Esophagus (tissue), 2 donors: ENCODE measurements around the gene GNAZ. TPM values are rescaled to one million over a fixed set of nuclear protein-coding genes. Genes with fewer than 3 reads are reported as not detected.
A peak's percentile ranks its signal among the peaks of the same experiment; 100 is the strongest.

Experiments
- H3K27ac ChIP-seq, 2 donors: one replicate each; pipeline ENCODE4 v1.5.1; 2013; ENCODE audit warnings: low read depth in 2 of 2, mild to moderate bottlenecking in 2 of 2, inconsistent platforms in 1 of 2, low read length in 1 of 2, moderate library complexity in 1 of 2
- H3K27me3 ChIP-seq, 2 donors: one replicate each; pipeline ENCODE4 v1.6.1; 2013; ENCODE audit warnings: low read length in 2 of 2, control low read depth in 1 of 2, mild to moderate bottlenecking in 1 of 2; ENCODE audit not compliant: insufficient read depth in 2 of 2, control insufficient read depth in 1 of 2
- H3K36me3 ChIP-seq, 2 donors: one replicate each; pipeline ENCODE4 v1.6.1; 2013; ENCODE audit warnings: low read length in 1 of 2; ENCODE audit not compliant: control insufficient read depth in 2 of 2, insufficient read depth in 2 of 2
- H3K4me1 ChIP-seq, 2 donors: one replicate each; pipeline ENCODE4 v1.6.1; 2013; ENCODE audit warnings: low read length in 1 of 2; ENCODE audit not compliant: control insufficient read depth in 2 of 2, insufficient read depth in 2 of 2
- H3K4me3 ChIP-seq, 2 donors: one replicate each; pipeline ENCODE4 v1.5.1; 2013; ENCODE audit warnings: low read length in 2 of 2, mild to moderate bottlenecking in 2 of 2, low read depth in 1 of 2, moderate library complexity in 1 of 2
- H3K9me3 ChIP-seq, 2 donors: one replicate each; pipeline ENCODE4 v1.6.1; 2013; ENCODE audit warnings: mild to moderate bottlenecking in 2 of 2, low read depth in 1 of 2, low read length in 1 of 2, moderate library complexity in 1 of 2; ENCODE audit not compliant: control insufficient read depth in 2 of 2, insufficient read depth in 1 of 2
- WGBS, 2 donors: extraction: QIAGEN DNeasy Blood & Tissue Kit; methylation state at CpG; one replicate each; pipeline ENCODE4 v1.1.7; 2013; 5-methylcytosine and 5-hydroxymethylcytosine counted together
- polyA plus RNA-seq, 2 donors: library from polyadenylated mRNA; stranded (reverse); fragments of 200-250 nt; gene quantifications; one replicate each; pipeline ENCODE4 v1.2.3, GENCODE V29; 2013
- donor health status: healthy with polysubstance abuse.
- donor health status: Bipolar disorder and iron deficiency.

The GNAZ gene
- polyA plus RNA-seq, 2 donors = 0.83 to 1.6 TPM

DNA sequence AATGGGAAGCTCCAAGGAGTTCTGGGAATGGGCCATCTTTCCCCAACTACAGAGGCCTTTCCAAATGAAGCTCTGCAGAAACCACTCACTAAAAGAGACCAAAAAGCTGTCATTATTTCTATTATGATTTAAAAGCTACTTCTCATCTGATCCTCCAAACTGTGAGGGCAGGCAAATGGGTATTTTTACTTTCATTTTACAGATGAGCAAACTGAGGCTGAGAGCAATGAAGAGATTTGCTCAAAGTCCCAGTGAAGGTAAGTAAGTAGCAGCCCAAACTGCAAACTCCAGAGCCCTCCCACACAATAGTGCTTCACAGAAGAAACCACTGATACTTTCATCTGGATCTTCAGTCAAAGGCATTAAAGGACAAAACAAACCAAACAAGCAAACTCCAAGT lies 70.1 kb downstream of the GNAZ start:
- peaks cover 4 to 7% of the 10 kb centered on the region in 2 donors for H3K4me1 ChIP-seq
- no peaks in the 10 kb centered on the region for H3K36me3 ChIP-seq
- no peak overlapping the region for H3K27ac ChIP-seq
- no peak overlapping the region for H3K4me3 ChIP-seq
- no peaks in the 10 kb centered on the region for H3K27me3 ChIP-seq
- H3K9me3 ChIP-seq = no peaks in the 10 kb centered on the region

DNA sequence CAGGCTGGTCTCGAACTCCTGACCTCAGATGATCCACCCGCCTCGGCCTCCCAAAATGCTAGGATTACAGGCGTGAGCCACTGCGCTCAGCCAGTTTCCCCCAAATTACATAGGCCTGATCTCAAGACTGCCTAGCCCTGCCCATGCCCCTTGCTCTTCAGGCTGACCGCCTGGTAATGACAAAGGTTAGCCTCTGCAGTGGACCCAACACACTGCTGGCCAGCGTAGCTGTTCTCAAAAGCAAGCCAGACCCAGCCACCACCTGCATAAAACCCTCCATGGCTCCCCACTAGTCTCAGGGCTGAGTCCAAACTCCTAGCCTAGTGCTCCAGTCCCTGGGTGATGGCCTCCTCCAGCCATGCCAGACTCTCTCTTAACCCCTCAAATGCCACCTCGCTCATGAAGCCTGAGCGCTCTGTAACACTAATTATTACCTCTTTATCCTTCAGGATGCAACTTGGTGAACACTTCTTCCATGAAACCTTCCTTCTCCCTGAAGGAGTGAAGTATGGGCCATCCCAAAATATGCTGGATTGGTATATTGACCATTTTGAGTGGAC lies 72.3 kb downstream of the GNAZ start:
- WGBS, 2 donors = 69 to 76% methylated on average over 8 to 9 of the region's 9 CpGs
- Histone ChIP-seq H3K36me3 (no peaks in the 10 kb centered on the region), H3K4me1 (peaks cover 8 to 9% of the 10 kb centered on the region in 2 donors), H3K27me3 (no peaks in the 10 kb centered on the region), H3K27ac (no peak overlapping the region), H3K9me3 (no peaks in the 10 kb centered on the region), H3K4me3 (no peak overlapping the region)

DNA sequence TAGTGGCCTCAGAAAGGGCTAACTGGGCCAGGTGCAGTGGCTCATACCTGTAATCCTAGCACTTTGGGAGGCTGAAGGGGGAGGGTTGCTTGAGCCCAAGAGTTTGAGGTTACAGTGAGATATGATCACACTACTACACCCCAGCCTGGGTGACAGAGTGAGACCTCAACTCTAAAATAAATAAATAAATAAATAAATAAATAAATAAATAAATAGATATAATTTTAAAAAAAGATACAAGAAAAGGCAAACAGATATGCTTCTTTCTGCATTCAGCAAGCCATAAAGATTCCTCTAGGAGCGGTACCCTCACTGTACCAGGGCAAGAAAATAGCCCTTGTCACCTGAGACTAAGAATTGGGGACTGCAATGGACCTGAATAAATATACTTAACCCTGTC lies 72.8 kb downstream of the GNAZ start:
- Histone ChIP-seq H3K36me3 (no peaks in the 10 kb centered on the region), H3K4me3 (no peak overlapping the region), H3K4me1 (peaks cover 8 to 9% of the 10 kb centered on the region in 2 donors), H3K27ac (no peak overlapping the region), H3K9me3 (no peaks in the 10 kb centered on the region), H3K27me3 (no peaks in the 10 kb centered on the region)
- WGBS, 2 donors = 100% methylated on average over 1 of the region's 1 CpG

DNA sequence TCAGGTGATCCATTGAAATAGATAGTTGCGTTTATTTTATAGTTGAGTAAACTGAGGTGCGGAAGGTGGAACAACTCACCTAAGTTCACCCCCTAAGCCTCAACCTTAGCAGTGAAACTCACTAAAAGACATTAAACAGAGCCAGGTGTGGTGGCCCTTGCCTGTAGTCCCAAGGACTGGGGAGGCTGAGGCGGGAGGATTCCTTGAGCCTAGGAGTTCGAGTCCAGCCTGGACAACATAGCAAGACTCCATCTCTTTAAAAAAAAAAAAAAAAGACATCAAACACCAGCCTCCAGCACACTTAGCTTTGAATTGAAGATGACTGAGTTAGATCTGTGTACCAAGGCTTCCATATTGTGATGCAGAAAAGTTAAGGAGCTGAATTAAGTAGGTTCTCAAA lies 74.1 kb downstream of the GNAZ start:
- no peaks in the 10 kb centered on the region for H3K27me3 ChIP-seq
- peaks cover 8 to 9% of the 10 kb centered on the region in 2 donors for H3K4me1 ChIP-seq
- H3K9me3 ChIP-seq = no peaks in the 10 kb centered on the region
- H3K36me3 ChIP-seq = no peaks in the 10 kb centered on the region
- no peak overlapping the region for H3K4me3 ChIP-seq
- 91 to 94% methylated on average over 4 of the region's 4 CpGs for WGBS, 2 donors
- peak overlapping the region in 1 of 2 donors; percentile 23 for H3K27ac ChIP-seq

DNA sequence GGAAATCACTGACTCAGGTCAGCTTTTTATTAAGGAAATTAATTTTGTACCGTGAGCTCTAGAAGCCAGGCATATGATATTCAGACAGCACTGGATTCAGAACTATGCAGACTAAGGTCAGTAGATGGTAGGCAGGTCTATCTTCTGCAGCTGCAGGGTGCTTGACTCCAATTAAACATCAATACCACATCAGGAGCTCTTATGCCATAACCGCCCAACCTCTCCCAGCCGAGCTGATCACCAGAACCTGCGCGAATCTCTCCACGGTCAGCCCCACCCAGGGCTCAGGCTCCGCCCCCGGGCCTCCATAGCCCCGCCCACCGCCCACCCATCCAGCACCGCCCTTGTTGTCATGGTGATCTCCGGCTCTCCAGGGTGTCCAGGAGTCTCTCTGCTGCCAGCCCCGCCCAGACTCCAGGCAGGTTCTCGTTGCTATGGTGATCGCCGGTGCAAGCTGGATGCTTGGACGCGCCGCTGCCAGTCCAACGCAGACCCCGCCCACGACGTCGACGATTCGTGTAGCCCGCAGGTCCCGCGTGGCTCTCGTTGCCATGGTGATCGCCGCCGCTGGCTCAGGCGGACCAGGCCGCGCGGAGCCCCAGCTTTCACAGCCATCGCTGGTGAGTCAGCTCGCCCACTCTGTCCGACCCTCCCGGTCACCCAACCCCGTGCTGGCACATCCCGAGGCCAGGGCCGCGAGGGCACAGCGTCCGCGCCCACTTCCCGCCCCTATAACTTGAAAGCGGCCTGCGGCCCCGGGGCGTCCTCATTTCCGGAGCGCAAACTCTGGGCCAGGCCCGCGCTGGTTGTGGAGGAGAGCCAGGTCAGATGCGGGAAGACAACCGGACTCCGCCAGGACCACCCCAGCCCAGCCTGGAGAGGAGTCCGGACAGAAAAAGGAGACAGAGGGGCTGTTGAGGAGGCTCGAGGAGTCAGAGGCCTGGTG lies 74.9 kb downstream of the GNAZ start, which contains the start of gene RAB36:
Gene RAB36, plus strand, starts transcription at position 546 of the 946 bp plus-strand sequence. CDS start 1,140 bp downstream, outside the sequence.
- H3K4me3 ChIP-seq = peak within 1 kb of the TSS; percentile 42 to 45
- H3K27ac ChIP-seq = peak within 1 kb of the TSS; percentile 56 to 66
- H3K9me3 ChIP-seq = no peaks in the 10 kb centered on the region
- H3K4me1 ChIP-seq = peaks cover 9 to 10% of the 10 kb centered on the region in 2 donors
- whole genome bisulfite sequencing, 2 donors = 5 to 12% methylated on average over 62 of the region's 62 CpGs
- H3K36me3 ChIP-seq = no peaks in the 10 kb centered on the region
- no peaks in the 10 kb centered on the region for H3K27me3 ChIP-seq

DNA sequence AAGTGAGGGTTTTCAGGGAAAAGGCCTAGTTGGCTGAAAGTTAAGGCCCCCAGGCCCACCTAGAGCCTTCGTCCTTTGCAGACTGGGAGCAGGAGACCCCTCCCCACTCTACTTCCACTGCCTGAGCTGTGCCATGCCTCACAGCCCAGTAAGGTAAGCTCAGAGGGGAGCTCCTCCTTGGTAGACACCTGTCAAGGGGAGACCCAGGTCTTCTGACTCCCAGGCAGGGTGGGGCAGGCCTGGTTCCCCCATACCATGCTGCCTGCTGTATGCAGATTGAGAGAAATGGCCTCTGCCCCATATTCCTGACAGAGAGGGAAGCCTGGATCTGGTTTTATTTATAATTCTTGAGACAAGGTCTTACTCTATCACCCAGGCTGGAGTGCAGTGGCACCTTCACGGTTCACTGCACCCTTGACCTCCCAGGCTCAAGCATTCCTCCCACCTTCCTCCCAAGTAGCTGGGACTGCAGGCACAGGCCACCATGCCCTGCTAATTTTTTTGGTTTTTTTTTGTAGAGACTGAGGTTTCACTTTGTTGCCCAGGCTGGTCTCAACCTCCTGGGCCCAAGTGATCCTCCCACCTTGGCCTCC lies 75.7 kb downstream of the GNAZ start:
- peak overlapping the region; percentile 56 to 58 for H3K27ac ChIP-seq
- H3K36me3 ChIP-seq = no peaks in the 10 kb centered on the region
- H3K9me3 ChIP-seq = no peaks in the 10 kb centered on the region
- peaks cover 9 to 10% of the 10 kb centered on the region in 2 donors for H3K4me1 ChIP-seq
- H3K4me3 ChIP-seq = peak overlapping the region; percentile 42 to 45
- WGBS, 2 donors = 69 to 82% methylated on average over 2 of the region's 2 CpGs
- no peaks in the 10 kb centered on the region for H3K27me3 ChIP-seq

DNA sequence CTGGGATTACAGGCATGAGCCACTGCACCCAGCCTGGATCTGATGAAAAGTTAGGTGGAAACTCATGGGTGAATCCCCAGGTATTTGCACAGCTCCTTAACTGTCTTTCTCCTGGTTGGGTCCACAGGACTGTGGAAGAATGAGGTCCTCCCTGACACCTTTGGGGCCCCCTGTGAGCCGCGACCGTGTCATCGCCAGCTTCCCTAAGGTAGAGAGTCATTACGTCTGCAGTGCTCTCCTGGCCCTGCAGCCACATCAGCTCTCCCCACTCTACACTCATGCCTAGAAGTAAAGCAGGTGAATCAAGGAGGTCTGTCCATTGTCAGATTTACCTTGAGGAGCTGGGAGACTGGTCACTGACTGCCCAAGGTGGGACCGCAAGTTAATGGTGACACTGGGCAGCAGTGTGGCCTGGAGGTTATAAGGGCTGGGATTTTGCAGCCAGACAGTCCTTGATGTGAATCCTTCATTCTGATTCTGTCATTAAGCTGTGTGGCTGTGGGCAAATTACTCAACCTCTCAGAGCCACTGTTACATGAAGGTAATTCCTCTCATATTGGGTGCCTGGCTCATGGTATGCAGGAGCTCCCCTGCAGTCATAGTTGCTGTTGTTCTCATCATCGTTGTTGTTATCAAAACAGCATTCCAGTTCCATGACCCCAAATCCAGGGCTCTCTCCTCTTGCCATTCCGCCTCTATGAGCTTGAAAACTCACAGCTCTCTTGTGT lies 76.3 kb downstream of the GNAZ start:
- Histone ChIP-seq H3K4me3 (no peak overlapping the region), H3K9me3 (no peaks in the 10 kb centered on the region), H3K27ac (no peak overlapping the region), H3K36me3 (no peaks in the 10 kb centered on the region), H3K27me3 (no peaks in the 10 kb centered on the region), H3K4me1 (peaks cover 9 to 10% of the 10 kb centered on the region in 2 donors)
- WGBS, 2 donors = 76 to 80% methylated on average over 8 of the region's 8 CpGs

DNA sequence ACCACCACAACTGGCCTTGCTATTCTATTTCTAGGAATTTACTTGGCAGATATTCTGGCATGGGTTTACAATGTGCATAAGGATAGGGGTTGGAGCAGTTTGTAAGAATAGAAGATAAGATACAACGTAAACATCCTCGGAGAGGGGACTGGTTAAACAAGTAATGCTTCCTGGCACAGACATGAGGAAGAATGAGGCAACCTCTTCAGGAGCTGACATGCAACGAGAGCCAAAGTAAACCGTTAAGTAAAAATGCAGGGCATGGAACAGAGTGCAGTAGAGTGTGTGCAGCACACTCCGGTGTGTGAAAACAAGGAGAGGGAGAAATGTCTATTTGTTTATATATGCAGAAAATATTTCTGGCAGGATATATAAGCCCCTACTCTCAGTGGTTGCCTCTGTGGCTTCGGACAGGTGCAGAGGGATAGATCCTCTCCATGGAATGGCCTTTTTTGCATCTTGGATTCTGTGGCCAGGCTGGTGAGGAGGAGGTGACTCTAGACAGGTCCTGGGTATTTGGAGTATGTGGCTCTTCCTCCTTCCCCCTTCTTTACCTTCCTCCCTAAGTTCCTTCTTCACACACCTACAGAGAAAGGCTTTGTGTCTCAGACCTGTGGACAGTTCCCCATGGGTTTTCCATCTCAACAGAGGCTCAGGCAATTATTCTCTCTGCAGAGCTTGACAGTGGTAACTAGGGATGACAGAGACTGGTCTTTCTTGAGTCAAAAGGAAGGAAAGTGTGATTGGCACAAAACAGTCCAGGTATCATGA lies 77.5 kb downstream of the GNAZ start:
- H3K4me3 ChIP-seq = no peak overlapping the region
- H3K9me3 ChIP-seq = no peaks in the 10 kb centered on the region
- WGBS, 2 donors = 25 to 27% methylated on average over 6 of the region's 6 CpGs
- H3K4me1 ChIP-seq = peaks cover 4 to 8% of the 10 kb centered on the region in 2 donors
- peak overlapping the region in 1 of 2 donors; percentile 13 for H3K27ac ChIP-seq
- no peaks in the 10 kb centered on the region for H3K27me3 ChIP-seq
- H3K36me3 ChIP-seq = no peaks in the 10 kb centered on the region
